Neural progenitor cell (in vitro differentiated cells): ENCODE results near the gene CSF1. TPM values are rescaled to one million over a fixed set of nuclear protein-coding genes. Genes with fewer than 3 reads are reported as not detected.

Experiments
- DNase-seq: peaks from one replicate; pipeline ENCODE4 v3.0.0-alpha.2; 2016; ENCODE audit warnings: low spot score
- H2AFZ ChIP-seq: fragments of 200-600 bp; sonication (generic); replicated peaks from 2 replicates; pipeline ENCODE4 v1.6.1; 2016; ENCODE audit warnings: antibody characterized with exemption
- H3F3A ChIP-seq: fragments of 200-600 bp; sonication (generic); 2 replicates; pipeline ENCODE4 v1.6.1; 2016; ENCODE audit warnings: antibody characterized with exemption, low read depth
- H3K27ac ChIP-seq: fragments of 200-600 bp; sonication (generic); 2 replicates; pipeline ENCODE4 v1.5.1; 2016; ENCODE audit warnings: mild to moderate bottlenecking
- H3K27me3 ChIP-seq: fragments of 200-600 bp; sonication (generic); 2 replicates; pipeline ENCODE4 v1.6.1; 2016; ENCODE audit warnings: mild to moderate bottlenecking, moderate library complexity
- H3K36me3 ChIP-seq: fragments of 200-600 bp; sonication (generic); 2 replicates; pipeline ENCODE4 v1.5.1; 2016
- H3K4me1 ChIP-seq: fragments of 200-600 bp; sonication (generic); 2 replicates; pipeline ENCODE4 v1.6.1; 2016; ENCODE audit warnings: mixed run types
- H3K4me2 ChIP-seq: fragments of 200-600 bp; sonication (generic); 2 replicates; pipeline ENCODE4 v1.6.1; 2016
- H3K4me3 ChIP-seq: fragments of 200-600 bp; sonication (generic); 2 replicates; pipeline ENCODE4 v1.5.1; 2016
- H3K79me2 ChIP-seq: fragments of 200-600 bp; sonication (generic); 2 replicates; pipeline ENCODE4 v1.6.1; 2016; ENCODE audit warnings: low read depth
- H3K9ac ChIP-seq: fragments of 200-600 bp; sonication (generic); 2 replicates; pipeline ENCODE4 v1.6.1; 2016
- H3K9me3 ChIP-seq: fragments of 200-600 bp; sonication (generic); 2 replicates; pipeline ENCODE4 v1.5.1; 2016; ENCODE audit warnings: low read depth
- H4K20me1 ChIP-seq: fragments of 200-600 bp; sonication (generic); 2 replicates; pipeline ENCODE4 v1.6.1; 2016; ENCODE audit warnings: low read depth
- H3K27ac Mint-ChIP-seq: 3 replicates; pipeline ENCODE4 v1.8.0; 2021; ENCODE audit warnings: mixed read lengths
- H3K27me3 Mint-ChIP-seq: 2 replicates; pipeline ENCODE4 v1.8.0; 2022; ENCODE audit warnings: low read depth, mild to moderate bottlenecking, inconsistent platforms, moderate library complexity, mixed read lengths; ENCODE audit not compliant: insufficient read depth
- H3K36me3 Mint-ChIP-seq: 3 replicates; pipeline ENCODE4 v1.8.0; 2021; ENCODE audit warnings: mixed read lengths
- H3K4me1 Mint-ChIP-seq: 3 replicates; pipeline ENCODE4 v1.8.0; 2021; ENCODE audit warnings: mixed read lengths
- H3K4me3 Mint-ChIP-seq: 3 replicates; pipeline ENCODE4 v1.8.0; 2021; ENCODE audit warnings: mild to moderate bottlenecking, moderate library complexity, mixed read lengths
- H3K9me3 Mint-ChIP-seq: 3 replicates; pipeline ENCODE4 v1.8.0; 2020; ENCODE audit warnings: mixed read lengths
- CTCF ChIP-seq: fragments of 200-600 bp; sonication (generic); IDR thresholded peaks from 2 replicates; pipeline ENCODE4 v1.5.1; 2017; ENCODE audit warnings: antibody characterized with exemption, mild to moderate bottlenecking
- EZH2 ChIP-seq: fragments of 200-600 bp; sonication (generic); IDR thresholded peaks from 2 replicates; pipeline ENCODE4 v1.6.1; 2017; ENCODE audit warnings: antibody characterized with exemption, mild to moderate bottlenecking, moderate library complexity
- EZH2phosphoT487 ChIP-seq: fragments of 200-600 bp; sonication (generic); IDR thresholded peaks from 2 replicates; pipeline ENCODE4 v1.6.1; 2017; ENCODE audit warnings: antibody characterized with exemption
- total RNA-seq: library from RNA; depleted of rRNA; stranded (reverse); fragments of >200 nt; gene quantifications from 2 replicates; pipeline ENCODE4 v1.2.3, GENCODE V29; 2015; ENCODE audit warnings: low replicate concordance

Gene CSF1
- total RNA-seq, 1 donor from 2014 or later = 2.7 TPM

GRCh38 chr1:109889094-109889493, 21.6 kb upstream of the CSF1 start:
- no peak for DNase-seq
- peaks cover 4% of the 10 kb centered on the region for H3K27me3 Mint-ChIP-seq
- H3K36me3 Mint-ChIP-seq = no peaks in the 10 kb centered on the region

GRCh38 chr1:109890115-109890953, 20.3 kb upstream of the CSF1 start:
- Mint-ChIP-seq H3K9me3 (no peaks in the 10 kb centered on the region), H3K27ac (peak overlapping the region; percentile 2), H3K4me1 (peaks cover 8% of the 10 kb centered on the region), H3K36me3 (no peaks in the 10 kb centered on the region), H3K4me3 (no peak overlapping the region), H3K27me3 (peaks cover 3% of the 10 kb centered on the region)
- no peak for DNase-seq
- no peaks in the 10 kb centered on the region for H3K79me2 ChIP-seq
- H2AFZ ChIP-seq = no peak overlapping the region
- no peak overlapping the region for H3K4me3 ChIP-seq
- no peaks in the 10 kb centered on the region for H3K9me3 ChIP-seq
- H3K27ac ChIP-seq = no peak overlapping the region
- TF ChIP-seq EZH2phosphoT487 (no peak), CTCF (no peak), EZH2 (no peak)
- H3K4me2 ChIP-seq = no peak overlapping the region
- H3K36me3 ChIP-seq = no peaks in the 10 kb centered on the region
- no peaks in the 10 kb centered on the region for H3K27me3 ChIP-seq
- H3K9ac ChIP-seq = no peak overlapping the region
- no peaks in the 10 kb centered on the region for H4K20me1 ChIP-seq
- no peaks in the 10 kb centered on the region for H3F3A ChIP-seq
- no peaks in the 10 kb centered on the region for H3K4me1 ChIP-seq

More at GRCh38 chr1:109889094-109889493, 21.6 kb upstream of the CSF1 start:
- no peak for TF ChIP-seq EZH2
- no peak for TF ChIP-seq CTCF
- TF ChIP-seq EZH2phosphoT487 = no peak
- Mint-ChIP-seq H3K4me3 (no peak overlapping the region), H3K4me1 (peaks cover 13% of the 10 kb centered on the region), H3K9me3 (no peaks in the 10 kb centered on the region), H3K27ac (no peak overlapping the region)
- Histone ChIP-seq H3K4me1 (peaks cover 2% of the 10 kb centered on the region), H2AFZ (no peak overlapping the region), H3F3A (no peaks in the 10 kb centered on the region), H4K20me1 (no peaks in the 10 kb centered on the region), H3K36me3 (no peaks in the 10 kb centered on the region), H3K9me3 (no peaks in the 10 kb centered on the region), H3K27ac (no peak overlapping the region), H3K4me2 (no peak overlapping the region), H3K79me2 (no peaks in the 10 kb centered on the region), H3K9ac (no peak overlapping the region), H3K27me3 (no peaks in the 10 kb centered on the region), H3K4me3 (no peak overlapping the region)

GRCh38 chr1:109891930-109892329, 18.7 kb upstream of the CSF1 start:
- no peak for TF ChIP-seq EZH2phosphoT487
- TF ChIP-seq EZH2 = no peak
- no peak for TF ChIP-seq CTCF
- H3K27me3 Mint-ChIP-seq = no peaks in the 10 kb centered on the region
- no peak overlapping the region for H2AFZ ChIP-seq

More at GRCh38 chr1:109891930-109892329, 18.7 kb upstream of the CSF1 start:
- Mint-ChIP-seq H3K4me1 (peaks cover 8% of the 10 kb centered on the region), H3K27ac (no peak overlapping the region), H3K4me3 (no peak overlapping the region), H3K9me3 (no peaks in the 10 kb centered on the region), H3K36me3 (no peaks in the 10 kb centered on the region)
- H3K9me3 ChIP-seq = no peaks in the 10 kb centered on the region
- peaks cover 6% of the 10 kb centered on the region for H3K4me1 ChIP-seq
- no peaks in the 10 kb centered on the region for H3F3A ChIP-seq
- H4K20me1 ChIP-seq = no peaks in the 10 kb centered on the region
- H3K36me3 ChIP-seq = no peaks in the 10 kb centered on the region
- H3K27ac ChIP-seq = no peak overlapping the region
- no peak overlapping the region for H3K4me2 ChIP-seq
- H3K4me3 ChIP-seq = no peak overlapping the region
- no peak overlapping the region for H3K9ac ChIP-seq
- no peaks in the 10 kb centered on the region for H3K27me3 ChIP-seq
- no peak for DNase-seq
- H3K79me2 ChIP-seq = no peaks in the 10 kb centered on the region
